Vagina (tissue), 2 donors: Measurements from ENCODE around the gene SRGAP3. TPM values are rescaled to one million over a fixed set of nuclear protein-coding genes. Genes with fewer than 3 reads are reported as not detected.

Source experiments
- DNase-seq, 2 donors: peaks; one replicate each; pipeline ENCODE4 v3.0.0-alpha.2; 2017; ENCODE audit errors: extremely low spot score in 2 of 2
- H3K27ac ChIP-seq: fragments of 200-600 bp; sonication (generic); one replicate; pipeline ENCODE4 v1.5.1; 2019
- H3K27me3 ChIP-seq: fragments of 200-600 bp; sonication (generic); one replicate; pipeline ENCODE4 v1.5.1; 2019
- H3K36me3 ChIP-seq, 2 donors: fragments of 200-600 bp; sonication (generic); one replicate each; pipeline ENCODE4 v1.5.1; 2017 to 2019
- H3K4me1 ChIP-seq: fragments of 200-600 bp; sonication (generic); one replicate; pipeline ENCODE4 v1.5.1; 2019
- H3K4me3 ChIP-seq, 2 donors: fragments of 200-600 bp; sonication (generic); 1 replicate in 1 of 2; 2 replicates in 1 of 2; pipeline ENCODE4 v1.5.1; 2016 to 2019
- H3K9me3 ChIP-seq: fragments of 200-600 bp; sonication (generic); one replicate; pipeline ENCODE4 v1.5.1; 2019
- POLR2A ChIP-seq, 2 donors: fragments of 450-650 bp; IDR thresholded peaks; one replicate each; pipeline ENCODE4 v1.6.1; 2017; ENCODE audit warnings: antibody characterized with exemption in 2 of 2, mild to moderate bottlenecking in 2 of 2, moderate library complexity in 2 of 2
- POLR2AphosphoS5 ChIP-seq, 2 donors: sonication (generic); formaldehyde crosslinking; IDR thresholded peaks; one replicate each; pipeline ENCODE4 v1.9.0; 2017; ENCODE audit warnings: antibody characterized with exemption in 2 of 2, mild to moderate bottlenecking in 2 of 2, low read depth in 1 of 2; ENCODE audit not compliant: insufficient read depth in 1 of 2
- intact Hi-C: fragments of 100-400 bp; cut with DNase I; formaldehyde crosslinking; loops from one replicate; pipeline ENCODE4 v1.15.1; 2023
- total RNA-seq: library from RNA; depleted of rRNA; stranded (reverse); fragments of >200 nt; gene quantifications from one replicate; pipeline ENCODE4 v1.2.3, GENCODE V29; 2016
- TF ChIP-seq, protein P1 (sequence below), 3 experiments: fragments of 450-650 bp in 2 of 3; fragments of 200-600 bp in 1 of 3; sonication (generic) in 1 of 3; IDR thresholded peaks; one replicate each; pipeline ENCODE4 v1.5.1; 2017 to 2019; ENCODE audit warnings: antibody characterized with exemption in 3 of 3, mild to moderate bottlenecking in 2 of 3, moderate library complexity in 2 of 3

SRGAP3 gene
- total RNA-seq, 1 donor from 2014 or later = 20.6 TPM

DNA sequence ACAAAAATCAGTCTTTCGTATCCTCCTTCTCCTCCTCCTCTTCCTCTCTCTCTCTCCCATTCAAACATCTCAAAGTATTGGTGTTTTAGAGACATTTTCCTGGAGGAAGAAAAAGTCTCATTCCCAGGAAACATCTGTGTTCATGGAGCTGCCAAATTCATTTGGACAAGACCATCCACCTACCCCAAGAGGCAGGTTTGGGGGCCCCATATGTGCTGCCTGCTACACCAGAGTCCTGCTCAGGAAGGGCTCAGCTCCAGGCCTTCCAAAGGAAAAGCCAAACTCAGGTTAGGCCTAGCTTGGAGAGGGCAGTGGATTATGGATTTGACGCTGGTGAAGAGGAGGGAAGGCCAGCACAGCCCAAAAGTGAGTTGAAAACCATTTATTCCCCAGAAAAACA lies 131.2 kb downstream of the SRGAP3 start:
- Histone ChIP-seq H3K9me3 (no peaks in the 10 kb centered on the region), H3K4me1 (no peaks in the 10 kb centered on the region), H3K4me3 (no peak overlapping the region), H3K27me3 (no peaks in the 10 kb centered on the region), H3K27ac (no peak overlapping the region), H3K36me3 (no peaks in the 10 kb centered on the region)
- no peak for TF ChIP-seq POLR2A (IDR thresholded peaks at IDR 0.05)
- TF ChIP-seq, protein P1, sequence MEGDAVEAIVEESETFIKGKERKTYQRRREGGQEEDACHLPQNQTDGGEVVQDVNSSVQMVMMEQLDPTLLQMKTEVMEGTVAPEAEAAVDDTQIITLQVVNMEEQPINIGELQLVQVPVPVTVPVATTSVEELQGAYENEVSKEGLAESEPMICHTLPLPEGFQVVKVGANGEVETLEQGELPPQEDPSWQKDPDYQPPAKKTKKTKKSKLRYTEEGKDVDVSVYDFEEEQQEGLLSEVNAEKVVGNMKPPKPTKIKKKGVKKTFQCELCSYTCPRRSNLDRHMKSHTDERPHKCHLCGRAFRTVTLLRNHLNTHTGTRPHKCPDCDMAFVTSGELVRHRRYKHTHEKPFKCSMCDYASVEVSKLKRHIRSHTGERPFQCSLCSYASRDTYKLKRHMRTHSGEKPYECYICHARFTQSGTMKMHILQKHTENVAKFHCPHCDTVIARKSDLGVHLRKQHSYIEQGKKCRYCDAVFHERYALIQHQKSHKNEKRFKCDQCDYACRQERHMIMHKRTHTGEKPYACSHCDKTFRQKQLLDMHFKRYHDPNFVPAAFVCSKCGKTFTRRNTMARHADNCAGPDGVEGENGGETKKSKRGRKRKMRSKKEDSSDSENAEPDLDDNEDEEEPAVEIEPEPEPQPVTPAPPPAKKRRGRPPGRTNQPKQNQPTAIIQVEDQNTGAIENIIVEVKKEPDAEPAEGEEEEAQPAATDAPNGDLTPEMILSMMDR (IDR thresholded peaks at IDR 0.05) = no peak
- no peak for TF ChIP-seq POLR2AphosphoS5 (IDR thresholded peaks at IDR 0.05; ENCODE audit: insufficient read depth in 1 of 2, low read depth in 1 of 2)
- intact Hi-C loops = no loop called here
- DNase-seq = no peak

DNA sequence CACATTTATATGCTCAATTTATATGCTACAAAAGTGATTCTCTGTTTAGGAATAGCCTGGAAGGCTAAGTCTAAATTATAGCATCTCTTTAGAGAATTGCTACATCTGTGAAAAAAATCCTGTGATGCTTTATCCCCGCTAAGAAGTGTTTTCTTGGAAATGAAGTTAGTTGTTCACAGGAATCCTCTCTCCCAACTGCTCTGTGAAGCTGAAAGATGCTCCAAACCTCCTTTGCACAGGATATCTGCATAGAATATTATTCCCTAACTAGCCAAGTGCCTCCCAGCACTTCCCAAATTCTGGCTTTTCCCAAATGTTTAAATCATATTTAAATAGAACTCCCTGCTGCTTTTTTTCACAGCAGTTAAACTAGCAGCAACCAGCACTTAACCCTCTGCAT lies 132.2 kb downstream of the SRGAP3 start:
- intact Hi-C loops = no loop called here
- H3K4me1 ChIP-seq = no peaks in the 10 kb centered on the region
- no peaks in the 10 kb centered on the region for H3K9me3 ChIP-seq
- TF ChIP-seq POLR2A (IDR thresholded peaks at IDR 0.05) (no peak), POLR2AphosphoS5 (IDR thresholded peaks at IDR 0.05; ENCODE audit: insufficient read depth in 1 of 2, low read depth in 1 of 2) (no peak)
- TF ChIP-seq, protein P1 (IDR thresholded peaks at IDR 0.05) = no peak
- no peaks in the 10 kb centered on the region for H3K27me3 ChIP-seq
- no peaks in the 10 kb centered on the region for H3K36me3 ChIP-seq
- no peak overlapping the region for H3K4me3 ChIP-seq
- no peak for DNase-seq
- H3K27ac ChIP-seq = no peak overlapping the region

- no peak overlapping the region for H3K27ac ChIP-seq
- no peaks in the 10 kb centered on the region for H3K4me1 ChIP-seq
- H3K36me3 ChIP-seq = no peaks in the 10 kb centered on the region
- no peaks in the 10 kb centered on the region for H3K9me3 ChIP-seq
- H3K4me3 ChIP-seq = no peak overlapping the region
- DNase-seq = no peak
- intact Hi-C loops = no loop called here
- H3K27me3 ChIP-seq = no peaks in the 10 kb centered on the region
- TF ChIP-seq POLR2A (IDR thresholded peaks at IDR 0.05) (no peak), POLR2AphosphoS5 (IDR thresholded peaks at IDR 0.05; ENCODE audit: insufficient read depth in 1 of 2, low read depth in 1 of 2) (no peak)
- TF ChIP-seq, protein P1 (IDR thresholded peaks at IDR 0.05) = no peak
Observed at GRCh38 chr3:9116336-9116735, 133.1 kb downstream of the SRGAP3 start.

GRCh38 chr3:9115336-9115735 lies 134.1 kb downstream of the SRGAP3 start:
- intact Hi-C loops = no loop called here
- Histone ChIP-seq H3K27ac (no peak overlapping the region), H3K9me3 (no peaks in the 10 kb centered on the region), H3K27me3 (no peaks in the 10 kb centered on the region), H3K36me3 (no peaks in the 10 kb centered on the region), H3K4me3 (no peak overlapping the region), H3K4me1 (no peaks in the 10 kb centered on the region)
- DNase-seq = no peak
- TF ChIP-seq POLR2AphosphoS5 (IDR thresholded peaks at IDR 0.05; ENCODE audit: insufficient read depth in 1 of 2, low read depth in 1 of 2) = no peak
- TF ChIP-seq, protein P1 (IDR thresholded peaks at IDR 0.05) = no peak
- no peak for TF ChIP-seq POLR2A (IDR thresholded peaks at IDR 0.05)

DNA sequence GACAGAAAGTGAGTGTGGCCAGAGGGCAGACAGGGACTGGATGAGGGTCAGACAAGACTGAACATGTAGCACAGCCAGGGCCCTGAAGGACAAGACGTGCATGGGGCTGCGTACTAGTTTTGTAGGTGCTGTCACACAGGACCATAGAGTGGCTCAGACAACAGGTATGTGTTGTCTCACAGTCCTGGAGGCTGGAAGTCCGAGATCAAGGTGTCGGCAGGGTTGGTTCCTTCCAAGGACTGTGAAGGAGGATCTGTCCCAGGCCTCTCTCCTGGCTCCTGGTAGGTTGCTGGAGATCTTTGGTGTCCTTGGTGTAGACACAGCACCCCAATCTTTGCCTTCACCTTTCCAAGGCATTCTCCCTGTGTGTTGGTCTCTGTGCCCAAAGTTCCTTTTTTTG lies 136.4 kb downstream of the SRGAP3 start:
- TF ChIP-seq POLR2A (IDR thresholded peaks at IDR 0.05) (no peak), POLR2AphosphoS5 (IDR thresholded peaks at IDR 0.05; ENCODE audit: insufficient read depth in 1 of 2, low read depth in 1 of 2) (no peak)
- TF ChIP-seq, protein P1 (IDR thresholded peaks at IDR 0.05) = no peak

More for the DNA sequence above, 136.4 kb downstream of the SRGAP3 start:
- intact Hi-C loops = no loop called here
- Histone ChIP-seq H3K4me3 (no peak overlapping the region), H3K27ac (no peak overlapping the region), H3K4me1 (no peaks in the 10 kb centered on the region), H3K36me3 (no peaks in the 10 kb centered on the region), H3K9me3 (no peaks in the 10 kb centered on the region), H3K27me3 (no peaks in the 10 kb centered on the region)
- no peak for DNase-seq
